Upper lobe of right lung (tissue), 1 donor: ENCODE data around the gene EPB41L4A. TPM values are rescaled to one million over a fixed set of nuclear protein-coding genes. Genes with fewer than 3 reads are reported as not detected.

ENCODE experiments used
- ATAC-seq: fragments of 200-7000 bp; cut with Tn5 transposase; one replicate; pipeline ENCODE4 v1.9.1; 2020; ENCODE audit warnings: mild to moderate bottlenecking, moderate library complexity
- DNase-seq: peaks from one replicate; pipeline ENCODE4 v3.0.0-alpha.2; 2020
- H3K27ac ChIP-seq: fragments of 200-600 bp; one replicate; pipeline ENCODE4 v1.8.0; 2022
- H3K27me3 ChIP-seq: fragments of 200-600 bp; one replicate; pipeline ENCODE4 v1.8.0; 2022; ENCODE audit warnings: mild to moderate bottlenecking
- H3K36me3 ChIP-seq: fragments of 200-600 bp; one replicate; pipeline ENCODE4 v1.8.0; 2022
- H3K4me1 ChIP-seq: fragments of 200-600 bp; one replicate; pipeline ENCODE4 v1.8.0; 2022
- H3K4me3 ChIP-seq: fragments of 200-600 bp; one replicate; pipeline ENCODE4 v1.8.0; 2022; ENCODE audit warnings: mild to moderate bottlenecking
- H3K9me3 ChIP-seq: fragments of 200-600 bp; one replicate; pipeline ENCODE4 v1.8.0; 2022
- intact Hi-C: fragments of 100-400 bp; cut with DNase I; formaldehyde crosslinking; loops from one replicate; pipeline ENCODE4 v1.11.0; 2022
- total RNA-seq: library from RNA; stranded (reverse); fragmentation: NEBNext Ultra II Directional; extraction: Animal tissue kit (Norgen Biotek cat#: 25700); gene quantifications from one replicate; pipeline ENCODE4 v1.2.1, GENCODE V29; 2021
- TF ChIP-seq, protein P1 (sequence below): fragments of 200-600 bp; IDR thresholded peaks from one replicate; pipeline ENCODE4 v1.8.0; 2022; ENCODE audit warnings: antibody characterized with exemption
- donor health status: DM: no; HTN: yes; CAD: no; lungs with severe emphysema.

Gene EPB41L4A
- total RNA-seq, 1 donor from 2014 or later, result 35.2 TPM

DNA sequence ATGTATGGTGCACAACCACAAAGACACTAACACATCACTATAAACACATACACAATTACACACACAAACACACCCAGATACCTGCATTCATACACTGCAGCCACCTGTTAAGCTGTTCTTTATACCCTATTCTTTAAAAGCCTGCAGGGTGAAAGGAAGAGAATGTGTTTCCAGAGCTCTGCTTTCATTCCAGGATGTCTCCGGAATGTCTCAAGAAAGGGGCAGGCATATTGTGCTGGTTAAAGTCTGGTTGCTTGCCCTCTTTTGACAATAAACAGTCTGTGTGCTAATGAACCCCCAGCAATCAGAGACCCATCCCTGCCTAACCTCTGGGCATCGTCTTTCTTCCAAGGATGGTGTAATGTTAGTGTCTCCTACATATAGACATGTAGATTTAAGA lies 181.6 kb downstream of the EPB41L4A start:
- Histone ChIP-seq H3K9me3 (no peaks in the 10 kb centered on the region), H3K27me3 (no peaks in the 10 kb centered on the region), H3K4me1 (no peaks in the 10 kb centered on the region), H3K4me3 (no peak overlapping the region), H3K27ac (no peak overlapping the region), H3K36me3 (no peaks in the 10 kb centered on the region)
- ATAC-seq, result no peak
- DNase-seq, result no peak
- intact Hi-C loops, result no loop called here
- TF ChIP-seq, protein P1, sequence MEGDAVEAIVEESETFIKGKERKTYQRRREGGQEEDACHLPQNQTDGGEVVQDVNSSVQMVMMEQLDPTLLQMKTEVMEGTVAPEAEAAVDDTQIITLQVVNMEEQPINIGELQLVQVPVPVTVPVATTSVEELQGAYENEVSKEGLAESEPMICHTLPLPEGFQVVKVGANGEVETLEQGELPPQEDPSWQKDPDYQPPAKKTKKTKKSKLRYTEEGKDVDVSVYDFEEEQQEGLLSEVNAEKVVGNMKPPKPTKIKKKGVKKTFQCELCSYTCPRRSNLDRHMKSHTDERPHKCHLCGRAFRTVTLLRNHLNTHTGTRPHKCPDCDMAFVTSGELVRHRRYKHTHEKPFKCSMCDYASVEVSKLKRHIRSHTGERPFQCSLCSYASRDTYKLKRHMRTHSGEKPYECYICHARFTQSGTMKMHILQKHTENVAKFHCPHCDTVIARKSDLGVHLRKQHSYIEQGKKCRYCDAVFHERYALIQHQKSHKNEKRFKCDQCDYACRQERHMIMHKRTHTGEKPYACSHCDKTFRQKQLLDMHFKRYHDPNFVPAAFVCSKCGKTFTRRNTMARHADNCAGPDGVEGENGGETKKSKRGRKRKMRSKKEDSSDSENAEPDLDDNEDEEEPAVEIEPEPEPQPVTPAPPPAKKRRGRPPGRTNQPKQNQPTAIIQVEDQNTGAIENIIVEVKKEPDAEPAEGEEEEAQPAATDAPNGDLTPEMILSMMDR, result no peak

DNA sequence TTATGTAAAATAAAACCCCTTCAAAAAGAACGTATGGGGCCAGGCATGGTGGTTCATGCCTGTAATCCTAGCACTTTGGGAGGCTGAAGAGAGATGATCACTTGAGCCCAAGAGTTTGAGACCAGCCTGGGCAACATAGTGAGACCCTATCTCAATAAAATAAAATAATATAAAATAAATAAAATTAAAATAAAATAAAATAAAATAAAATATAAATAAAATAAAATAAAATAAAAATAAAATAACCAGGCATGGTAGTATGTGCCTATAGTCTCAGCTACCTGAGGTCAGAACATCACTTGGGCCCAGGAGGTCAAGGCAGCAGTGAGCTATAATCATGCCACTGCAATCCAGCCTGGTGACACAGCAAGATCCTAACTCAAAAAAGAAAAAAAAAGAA lies 185.1 kb downstream of the EPB41L4A start:
- H3K36me3 ChIP-seq, result no peaks in the 10 kb centered on the region
- TF ChIP-seq, protein P1, result no peak
- DNase-seq (no peak), ATAC-seq (no peak)
- intact Hi-C loops, result no loop called here
- no peaks in the 10 kb centered on the region for H3K4me1 ChIP-seq
- no peak overlapping the region for H3K27ac ChIP-seq
- no peaks in the 10 kb centered on the region for H3K27me3 ChIP-seq
- H3K4me3 ChIP-seq, result no peak overlapping the region
- H3K9me3 ChIP-seq, result no peaks in the 10 kb centered on the region

- no peak for ATAC-seq
- no peak overlapping the region for H3K4me3 ChIP-seq
- intact Hi-C loops, result no loop called here
- TF ChIP-seq, protein P1, result no peak
- H3K27me3 ChIP-seq, result no peaks in the 10 kb centered on the region
- no peak for DNase-seq
- H3K9me3 ChIP-seq, result no peaks in the 10 kb centered on the region
- H3K27ac ChIP-seq, result no peak overlapping the region
- no peaks in the 10 kb centered on the region for H3K36me3 ChIP-seq
- H3K4me1 ChIP-seq, result peaks cover 5% of the 10 kb centered on the region
Observed at GRCh38 chr5:112232667-112233066, 186.4 kb downstream of the EPB41L4A start.

DNA sequence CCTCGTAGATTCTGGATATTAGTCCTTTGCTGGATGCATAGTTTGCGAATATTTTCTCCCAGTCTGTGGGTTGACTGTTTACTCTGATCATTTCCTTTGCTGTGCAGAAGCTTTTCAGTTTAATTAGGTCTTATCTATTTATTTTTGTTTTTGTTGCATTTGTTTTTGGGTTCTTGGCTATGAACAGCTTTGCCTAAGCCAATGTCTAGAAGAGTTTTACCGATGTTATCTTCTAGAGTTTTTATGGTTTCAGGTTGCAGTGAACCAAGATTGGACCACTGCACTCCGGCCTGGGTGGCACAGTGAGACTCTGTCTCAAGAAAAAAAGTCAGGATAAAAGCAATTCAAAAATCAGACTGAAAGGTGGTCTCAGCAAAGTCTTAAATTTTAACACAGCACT lies 188.5 kb downstream of the EPB41L4A start:
- TF ChIP-seq, protein P1, result no peak
- intact Hi-C loops, result no loop called here
- no peak overlapping the region for H3K27ac ChIP-seq
- no peaks in the 10 kb centered on the region for H3K9me3 ChIP-seq
- DNase-seq (no peak), ATAC-seq (no peak)
- H3K27me3 ChIP-seq, result no peaks in the 10 kb centered on the region
- peaks cover 5% of the 10 kb centered on the region for H3K4me1 ChIP-seq
- no peak overlapping the region for H3K4me3 ChIP-seq
- no peaks in the 10 kb centered on the region for H3K36me3 ChIP-seq

- Histone ChIP-seq H3K27me3 (no peaks in the 10 kb centered on the region), H3K9me3 (no peaks in the 10 kb centered on the region), H3K4me1 (peaks cover 5% of the 10 kb centered on the region), H3K4me3 (no peak overlapping the region), H3K36me3 (no peaks in the 10 kb centered on the region), H3K27ac (no peak overlapping the region)
- TF ChIP-seq, protein P1, result no peak
- intact Hi-C loops, result no loop called here
- ATAC-seq, result peak; percentile 99
- peak; percentile 93 for DNase-seq
Observed at GRCh38 chr5:112228667-112229066, 190.4 kb downstream of the EPB41L4A start.

GRCh38 chr5:112227911-112228631 lies 191.0 kb downstream of the EPB41L4A start:
- Histone ChIP-seq H3K27ac (no peak overlapping the region), H3K4me3 (no peak overlapping the region), H3K36me3 (no peaks in the 10 kb centered on the region), H3K27me3 (no peaks in the 10 kb centered on the region), H3K9me3 (no peaks in the 10 kb centered on the region), H3K4me1 (peaks cover 5% of the 10 kb centered on the region)
- TF ChIP-seq, protein P1, result no peak
- intact Hi-C loops, result no loop called here
- ATAC-seq, result peak; percentile 13
- DNase-seq, result no peak
